HG02588 (cell line): ENCODE measurements around the gene POLR1D.
"Not testable (repeated sequence)": the region's sequence is repeated elsewhere in the genome, so short reads cannot be mapped to it uniquely, and the experiment has no call there.

Experiments
- ATAC-seq: cut with Tn5 transposase; IDR thresholded peaks from one replicate; pipeline ENCODE4 v1.9.1; 2021; ENCODE audit warnings: mild to moderate bottlenecking, moderate library complexity; ENCODE audit not compliant: unreplicated experiment

Gene POLR1D

DNA sequence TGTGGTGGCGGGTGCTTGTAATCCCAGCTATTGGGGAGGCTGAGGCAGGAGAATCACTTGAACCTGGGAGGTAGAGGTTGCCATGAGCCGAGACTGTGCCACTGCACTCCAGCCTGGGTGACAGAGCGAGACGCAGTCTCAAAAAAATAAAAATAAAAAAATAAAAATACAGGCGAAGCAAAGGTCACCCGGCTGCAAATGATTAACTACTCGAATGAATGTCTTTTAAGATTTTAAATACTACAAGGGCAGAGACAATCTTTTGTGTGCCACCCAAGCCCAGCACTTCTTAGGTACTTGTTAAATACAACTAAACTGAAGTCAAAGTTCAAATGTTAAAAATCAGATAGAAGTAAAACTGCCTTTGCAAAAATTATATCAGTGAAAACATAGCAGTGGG is 8.1 kb upstream of the POLR1D start:
- no peak for ATAC-seq

DNA sequence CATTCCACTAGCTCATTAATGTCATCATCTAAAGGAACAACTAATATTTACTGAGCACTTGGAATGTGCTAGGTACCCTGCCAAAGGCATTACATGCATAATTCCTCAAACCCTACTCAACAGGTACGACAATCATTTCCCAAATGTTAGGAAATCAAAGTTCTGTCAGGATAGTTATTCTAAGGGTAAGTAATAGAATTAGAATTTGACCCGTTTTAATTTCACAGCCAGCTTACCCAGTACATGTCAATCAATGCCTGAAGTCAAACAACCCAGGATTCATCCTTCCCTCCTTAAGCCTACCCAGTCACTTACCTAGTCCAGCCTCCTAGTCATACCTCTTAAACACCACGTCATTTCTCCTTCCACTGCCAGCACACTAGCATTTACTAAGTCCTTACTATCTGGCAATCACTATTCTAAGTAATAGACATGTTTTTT is 3.8 kb upstream of the POLR1D start:
- no peak for ATAC-seq

DNA sequence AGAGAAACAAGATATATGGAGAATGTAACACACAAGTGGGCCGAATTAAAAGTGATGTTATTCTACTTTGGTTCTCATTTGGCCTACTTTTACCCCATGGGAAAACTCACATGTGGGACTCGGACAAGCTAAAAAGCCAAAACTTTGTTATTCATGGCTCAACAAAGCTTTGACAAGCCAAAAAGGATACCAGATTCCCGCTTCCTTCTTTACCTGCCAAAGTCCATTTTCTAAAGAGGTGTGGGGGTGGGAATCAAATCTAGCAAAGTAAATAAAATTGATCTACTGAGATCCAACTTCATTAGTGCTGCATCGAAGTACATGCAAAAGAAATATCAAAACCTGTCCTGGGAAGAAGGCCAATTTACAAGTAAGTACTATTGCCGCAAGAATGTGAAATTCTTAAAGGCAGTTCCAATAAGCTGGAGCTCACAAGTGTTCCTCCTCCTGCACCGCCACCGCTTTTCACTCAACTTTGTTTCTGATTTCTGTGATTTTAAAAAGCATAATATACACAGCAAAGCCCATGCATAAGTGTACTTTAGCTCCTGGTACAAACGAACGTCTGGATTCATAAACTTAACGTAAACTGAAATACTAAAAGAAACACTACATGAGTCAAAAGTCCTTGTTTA is 2.5 kb upstream of the POLR1D start:
- no peak for ATAC-seq

DNA sequence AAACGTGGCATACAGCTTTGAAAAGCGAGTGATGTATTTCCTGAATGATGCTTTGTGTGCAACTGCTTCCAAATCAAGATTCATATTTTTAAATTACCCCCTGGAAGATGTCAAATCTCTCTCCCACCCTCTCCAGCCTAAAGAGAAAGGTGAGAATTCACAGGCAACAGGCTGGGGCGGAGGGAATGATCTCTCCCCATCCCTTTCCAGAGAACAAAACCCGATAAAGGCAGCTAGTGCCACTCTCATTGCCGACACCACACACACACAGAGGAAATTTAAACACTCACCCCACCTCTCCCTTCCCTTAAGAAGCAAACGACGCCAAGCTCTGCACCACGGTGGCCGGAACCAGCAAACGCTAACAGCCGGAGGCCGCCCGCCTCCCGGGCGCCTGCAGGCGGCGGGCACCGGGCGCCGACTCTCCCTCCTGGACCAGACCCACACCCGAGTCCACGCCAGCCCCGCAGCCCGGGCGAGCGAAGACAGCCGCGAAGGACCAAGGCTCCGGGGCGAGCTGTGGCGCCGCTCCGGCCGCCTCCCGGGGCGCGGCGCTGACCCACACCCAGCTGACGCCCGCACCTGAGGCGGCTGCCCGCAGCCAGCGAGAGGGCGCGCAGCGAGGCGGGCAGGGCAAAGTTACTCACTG is 1.8 kb upstream of the POLR1D start:
- ATAC-seq, result peak; percentile 29

DNA sequence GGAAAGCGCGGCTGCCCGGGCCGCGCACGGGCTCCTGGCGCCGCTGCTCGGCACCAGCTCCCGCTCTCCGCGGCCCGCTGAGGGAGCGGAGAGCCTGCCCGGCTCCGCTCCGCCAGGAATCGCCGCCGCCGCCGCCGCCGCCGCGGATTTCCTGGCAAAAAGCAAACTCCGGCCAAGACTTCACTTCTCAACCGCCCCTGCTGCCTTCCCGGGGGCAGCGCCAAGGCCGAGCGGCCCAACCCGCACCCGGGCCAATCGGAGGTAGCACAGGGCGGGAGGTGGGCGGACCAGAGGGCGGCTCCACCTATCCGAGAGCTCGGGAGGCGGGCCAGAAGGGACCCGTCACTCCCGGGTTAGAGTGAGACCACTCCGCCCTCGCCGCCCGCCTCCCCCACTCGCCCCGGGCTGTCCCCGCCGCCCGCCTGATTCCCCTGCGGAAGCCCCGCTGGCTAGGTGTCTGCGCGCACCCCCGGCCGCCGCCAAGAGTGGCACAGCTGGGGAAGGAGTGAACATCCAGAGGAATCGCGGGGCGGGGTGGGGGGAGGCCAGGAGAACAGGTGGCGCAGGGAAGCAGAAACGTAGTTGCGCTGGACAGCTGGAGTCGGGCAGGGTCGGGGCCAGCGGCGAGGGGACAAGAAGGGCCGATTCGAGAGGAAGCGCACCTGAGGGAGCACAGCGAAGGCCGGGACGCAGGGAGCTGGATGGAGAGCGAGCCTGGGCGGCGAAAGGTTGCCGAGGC is 1.1 kb upstream of the POLR1D start, which contains the start of gene LNX2:
TSS of gene LNX2 (minus strand) at position 153 of the 739 bp plus-strand sequence. CDS start 38,826 bp downstream, outside the sequence.
- peak; percentile 87 for ATAC-seq

DNA sequence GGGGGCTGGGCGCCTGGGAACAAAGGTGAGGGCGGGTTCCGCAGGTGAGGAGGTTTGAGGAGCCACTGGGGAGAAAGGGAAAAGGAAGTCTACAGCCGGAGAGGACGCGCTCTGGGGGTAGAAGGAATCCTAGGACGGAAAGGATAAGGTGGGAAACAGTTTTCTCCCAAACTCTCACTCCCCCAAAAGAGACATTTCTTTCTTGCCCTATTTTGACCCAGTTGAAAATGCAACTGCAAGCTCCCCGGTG is 651 bp upstream of the POLR1D start:
- no peak for ATAC-seq

DNA sequence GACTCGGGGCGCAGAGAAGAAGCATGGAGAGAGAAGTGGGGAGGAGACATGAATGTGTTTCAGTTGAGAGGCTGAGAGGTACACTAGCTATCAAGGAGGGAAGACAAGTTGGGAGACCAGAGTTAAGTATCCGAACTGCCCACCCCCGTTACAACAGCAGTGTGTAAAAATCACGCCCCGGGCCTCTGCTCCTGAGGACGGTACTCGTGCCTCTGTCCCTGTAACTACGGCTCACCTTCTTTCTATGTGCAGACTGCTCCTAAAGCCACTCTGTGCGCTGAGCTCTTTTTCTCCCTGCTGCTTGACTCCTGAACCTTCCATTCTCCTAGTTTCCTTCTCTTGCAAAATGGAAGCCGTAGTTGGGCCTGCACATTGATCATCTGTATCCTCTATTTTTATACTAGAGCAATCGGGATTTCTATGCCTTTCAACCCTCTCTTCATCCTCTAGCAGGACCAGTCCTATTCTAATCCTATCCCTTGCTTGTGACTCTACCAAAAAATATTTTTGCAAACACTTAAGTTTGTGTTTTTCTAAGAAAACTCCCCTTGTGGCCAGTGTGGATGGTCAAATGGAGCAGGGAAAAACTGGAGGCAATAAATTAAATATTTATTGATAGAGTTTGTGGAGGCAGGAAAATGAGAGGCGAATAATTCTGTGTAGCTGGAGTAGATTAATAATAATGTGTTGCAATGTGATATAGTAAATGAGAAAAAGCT is 569 bp downstream of the POLR1D start:
- ATAC-seq, result no peak

DNA sequence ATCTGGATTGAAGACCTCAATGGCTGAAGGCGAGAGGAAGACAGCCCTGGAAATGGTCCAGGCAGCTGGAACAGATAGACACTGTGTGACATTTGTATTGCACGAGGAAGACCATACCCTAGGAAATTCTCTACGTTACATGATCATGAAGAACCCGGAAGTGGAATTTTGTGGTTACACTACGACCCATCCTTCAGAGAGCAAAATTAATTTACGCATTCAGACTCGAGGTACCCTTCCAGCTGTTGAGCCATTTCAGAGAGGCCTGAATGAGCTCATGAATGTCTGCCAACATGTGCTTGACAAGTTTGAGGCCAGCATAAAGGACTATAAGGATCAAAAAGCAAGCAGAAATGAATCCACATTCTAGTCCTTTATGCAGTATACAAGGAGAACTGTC is 1.2 kb downstream of the POLR1D start:
- ATAC-seq, result no peak

DNA sequence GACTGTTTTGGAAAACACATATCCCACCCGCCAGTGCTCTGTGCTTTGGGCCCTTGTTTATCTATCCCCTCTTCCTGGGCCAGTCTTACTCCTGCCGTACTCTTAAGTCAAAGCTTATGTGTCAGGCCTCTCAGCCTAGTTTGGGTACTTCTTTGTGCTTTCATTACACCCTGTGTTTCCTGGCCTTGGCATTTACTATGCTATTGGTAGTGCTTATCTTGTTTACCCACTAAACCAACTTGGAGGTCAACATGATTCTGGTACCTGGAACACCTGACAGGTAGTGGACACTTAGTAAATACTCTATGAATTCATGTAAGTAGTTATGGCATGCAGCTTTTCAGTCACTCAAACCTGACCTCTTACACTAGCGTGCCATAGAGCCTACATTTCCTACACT is 2.4 kb downstream of the POLR1D start:
- no peak for ATAC-seq

DNA sequence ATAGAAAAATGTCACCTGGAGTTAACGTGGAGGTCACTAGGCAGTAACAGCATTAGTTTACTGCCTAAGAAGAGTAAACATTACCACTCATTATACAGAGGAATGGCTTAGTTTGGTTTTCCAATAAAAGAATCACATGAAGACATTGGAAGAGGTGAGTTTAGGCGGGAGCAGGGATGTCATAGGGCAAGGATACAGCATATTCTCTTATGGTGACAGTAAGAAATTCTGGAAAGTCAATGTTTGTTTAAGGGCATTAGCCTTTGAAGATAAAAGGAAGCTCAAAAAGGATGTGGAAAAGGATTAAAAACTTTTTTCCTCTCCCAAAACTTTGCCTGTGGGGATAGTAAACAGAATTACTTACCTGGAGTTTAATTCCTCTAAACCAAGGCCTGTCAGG is 4.1 kb downstream of the POLR1D start:
- ATAC-seq, result no peak

DNA sequence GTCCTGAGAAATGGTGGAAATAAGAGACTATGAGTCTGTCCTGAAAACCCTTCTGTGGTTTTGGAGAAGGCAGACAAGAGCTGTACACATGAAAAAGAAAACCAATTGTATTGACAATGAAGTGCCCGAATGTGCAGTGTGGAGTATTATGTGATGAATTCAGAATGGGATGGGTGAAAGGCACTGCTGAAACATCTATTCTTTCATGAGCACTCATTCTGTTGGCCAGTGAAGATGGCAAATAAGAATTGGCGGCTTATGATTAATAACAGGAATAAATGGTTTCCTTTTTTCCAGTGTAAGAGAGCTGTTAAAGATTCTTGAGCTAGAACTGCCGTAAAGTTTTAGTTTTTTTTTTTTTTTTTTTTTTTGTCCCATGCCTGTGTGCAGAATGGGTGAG is 5.7 kb downstream of the POLR1D start:
- no peak for ATAC-seq

DNA sequence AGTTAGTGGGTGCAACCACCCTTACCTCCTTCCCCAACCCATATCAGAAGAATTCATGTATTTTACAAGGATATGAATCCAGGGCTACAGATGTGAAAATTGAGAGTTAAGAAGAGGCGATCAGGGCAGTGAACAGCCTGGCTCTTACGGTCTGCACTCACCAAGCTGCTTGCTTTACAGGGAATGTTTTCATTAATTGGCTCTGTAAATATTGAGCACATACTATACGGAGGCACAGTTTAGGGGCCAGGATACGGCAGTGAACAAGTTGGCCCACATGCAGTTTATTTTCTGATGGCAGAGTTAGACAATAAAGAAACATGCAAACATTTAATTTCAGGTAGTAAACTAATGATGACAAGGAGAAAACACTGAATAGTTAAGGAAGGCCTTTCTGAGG is 6.4 kb downstream of the POLR1D start:
- ATAC-seq, result no peak

DNA sequence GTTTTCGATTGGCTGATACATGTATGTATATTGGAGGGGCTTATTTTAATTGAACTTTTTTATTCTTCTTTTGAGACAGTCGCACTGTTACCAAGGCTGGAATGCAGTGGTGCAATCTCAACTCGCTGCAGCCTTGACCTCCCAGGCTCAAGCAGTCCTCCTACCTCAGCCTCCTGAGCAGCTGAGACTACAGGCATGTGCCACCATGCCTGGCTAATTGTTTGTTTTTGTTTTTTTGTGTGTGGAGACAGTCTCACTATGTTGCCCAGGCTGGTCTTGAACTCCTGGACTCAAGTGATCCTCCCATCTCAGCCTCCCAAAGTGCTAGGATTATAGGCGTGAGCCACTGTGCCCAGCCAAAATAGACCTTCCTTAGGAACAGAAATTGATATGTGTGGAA is 7.1 kb downstream of the POLR1D start:
- ATAC-seq, result not testable (repeated sequence)

DNA sequence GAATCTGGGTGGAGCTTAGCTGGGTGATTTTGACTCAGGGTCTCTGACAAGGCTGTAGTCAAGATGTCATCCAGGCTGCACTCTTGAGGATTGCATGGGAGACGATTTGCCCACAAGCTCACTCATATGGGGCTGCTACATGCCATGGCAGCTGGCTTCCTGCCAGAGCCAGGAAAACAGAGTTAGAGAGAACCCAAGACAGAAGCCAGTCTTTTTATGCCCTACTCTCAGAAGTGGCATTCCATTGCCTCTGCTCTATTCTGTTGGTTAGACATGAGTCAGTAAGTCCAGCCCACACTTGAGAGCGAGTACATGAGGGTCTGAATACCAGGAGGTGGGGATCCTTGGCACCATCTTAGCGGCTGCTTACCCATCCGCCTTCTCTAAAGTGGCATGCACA is 9.5 kb downstream of the POLR1D start:
- no peak for ATAC-seq

DNA sequence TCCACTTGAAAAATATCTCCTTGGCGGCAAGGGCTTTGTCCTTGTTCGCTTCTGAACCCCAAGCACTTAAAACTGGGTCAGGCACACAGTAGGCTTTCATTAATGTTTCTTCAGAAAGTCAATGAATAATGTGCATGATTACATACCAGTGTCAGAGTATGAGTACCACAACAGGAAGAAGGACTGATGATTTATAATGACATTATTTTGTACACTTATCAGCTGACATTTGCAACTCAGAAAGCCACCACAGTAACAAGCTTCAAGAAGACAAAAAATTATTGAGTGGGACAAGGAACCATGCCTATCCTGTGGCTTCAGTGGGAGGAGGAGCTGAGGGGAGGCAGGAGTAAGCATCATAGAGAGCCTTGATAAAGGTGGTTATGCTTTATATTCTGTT is 10.0 kb downstream of the POLR1D start:
- no peak for ATAC-seq

DNA sequence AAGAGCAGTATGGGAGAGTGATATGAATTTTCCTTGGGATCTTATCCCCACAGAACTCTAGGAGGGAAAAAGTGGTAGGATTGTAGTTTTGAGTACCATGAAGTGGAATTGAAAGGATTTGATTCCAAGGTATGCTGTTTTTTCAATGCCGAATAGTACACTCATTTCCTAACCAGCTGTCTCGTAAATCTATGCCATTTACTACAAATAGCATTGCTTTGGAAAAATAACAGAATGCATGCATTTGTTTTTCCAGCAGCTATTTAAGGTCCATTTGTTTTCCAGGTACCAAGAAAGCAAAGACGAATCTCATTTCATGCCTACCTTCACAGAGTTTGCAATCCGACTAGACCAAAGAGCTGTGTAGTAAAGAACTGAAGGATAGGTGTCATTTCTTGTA is 10.5 kb downstream of the POLR1D start:
- ATAC-seq, result no peak

DNA sequence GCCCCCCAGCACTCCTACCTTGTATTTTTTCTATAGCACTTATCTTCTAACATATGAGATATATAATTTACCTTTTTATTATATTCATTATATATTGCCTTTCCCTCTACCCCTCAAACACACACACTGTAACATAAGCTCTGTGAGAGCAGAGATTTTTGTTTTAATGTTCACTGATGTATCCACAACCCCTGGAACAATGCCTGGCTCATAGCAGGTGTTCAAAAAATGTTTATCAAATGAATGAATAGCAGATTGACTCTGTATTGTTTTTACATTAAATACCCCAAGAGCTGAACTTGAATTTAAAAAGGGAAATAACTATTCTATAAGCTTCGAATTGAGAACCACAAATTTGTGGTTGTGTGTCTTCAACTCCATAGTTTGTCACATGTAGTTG is 11.0 kb downstream of the POLR1D start:
- no peak for ATAC-seq

DNA sequence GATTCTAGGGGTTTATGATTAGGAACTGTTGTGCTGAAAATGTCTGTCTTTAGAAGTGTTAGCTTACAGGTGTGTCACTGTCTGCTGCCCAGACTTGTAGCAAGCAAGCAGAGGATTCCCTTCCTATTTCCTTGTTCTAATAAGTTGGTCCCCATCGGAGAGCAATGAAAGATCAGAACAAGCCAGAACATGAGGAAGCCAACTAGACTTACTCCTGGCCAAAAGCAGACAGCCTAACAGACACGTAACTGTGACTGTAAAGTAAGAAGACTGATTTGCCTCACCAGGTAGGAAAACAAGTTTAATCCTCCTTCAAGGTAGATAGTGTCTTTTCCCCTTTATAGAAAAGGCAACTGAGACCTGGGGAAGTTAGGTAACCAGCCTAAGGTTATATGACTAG is 12.5 kb downstream of the POLR1D start:
- ATAC-seq, result no peak

DNA sequence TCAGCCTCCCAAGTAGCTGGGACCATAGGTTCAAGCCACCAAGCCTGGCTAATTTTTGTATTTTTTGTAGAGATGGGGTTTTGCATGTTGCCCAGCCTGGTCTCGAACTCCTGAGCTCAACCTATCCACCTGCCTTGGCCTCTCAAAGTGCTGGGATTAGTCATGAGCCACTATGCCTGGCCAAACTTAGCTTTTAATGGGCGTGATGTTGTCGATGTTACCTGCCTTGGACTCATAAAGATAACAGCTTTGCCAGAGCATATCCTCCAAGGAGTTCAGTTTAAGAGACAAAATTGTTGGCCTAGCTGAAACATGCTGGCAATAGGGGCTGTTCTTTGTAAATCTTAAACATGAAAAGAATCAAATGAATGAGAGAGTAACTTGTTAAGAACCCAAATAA is 13.1 kb downstream of the POLR1D start:
- ATAC-seq, result no peak

DNA sequence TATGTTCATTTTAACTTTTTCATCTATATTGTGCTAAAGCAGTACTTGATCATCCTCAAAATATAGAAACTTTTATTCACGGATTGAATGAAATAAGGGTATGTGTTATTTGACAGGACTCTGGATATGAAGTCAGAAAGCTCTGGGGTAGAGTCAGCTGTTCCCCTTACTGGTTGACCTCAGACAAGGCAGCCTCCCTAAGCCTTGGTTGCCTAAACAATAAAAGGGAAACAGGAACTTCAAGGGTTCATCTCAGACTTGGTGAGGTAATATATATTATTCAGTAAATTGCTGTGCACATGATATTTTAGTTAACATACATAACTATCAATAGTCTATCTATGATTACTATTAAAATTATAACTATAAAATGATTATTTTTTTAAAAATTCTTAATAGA is 13.6 kb downstream of the POLR1D start:
- no peak for ATAC-seq

DNA sequence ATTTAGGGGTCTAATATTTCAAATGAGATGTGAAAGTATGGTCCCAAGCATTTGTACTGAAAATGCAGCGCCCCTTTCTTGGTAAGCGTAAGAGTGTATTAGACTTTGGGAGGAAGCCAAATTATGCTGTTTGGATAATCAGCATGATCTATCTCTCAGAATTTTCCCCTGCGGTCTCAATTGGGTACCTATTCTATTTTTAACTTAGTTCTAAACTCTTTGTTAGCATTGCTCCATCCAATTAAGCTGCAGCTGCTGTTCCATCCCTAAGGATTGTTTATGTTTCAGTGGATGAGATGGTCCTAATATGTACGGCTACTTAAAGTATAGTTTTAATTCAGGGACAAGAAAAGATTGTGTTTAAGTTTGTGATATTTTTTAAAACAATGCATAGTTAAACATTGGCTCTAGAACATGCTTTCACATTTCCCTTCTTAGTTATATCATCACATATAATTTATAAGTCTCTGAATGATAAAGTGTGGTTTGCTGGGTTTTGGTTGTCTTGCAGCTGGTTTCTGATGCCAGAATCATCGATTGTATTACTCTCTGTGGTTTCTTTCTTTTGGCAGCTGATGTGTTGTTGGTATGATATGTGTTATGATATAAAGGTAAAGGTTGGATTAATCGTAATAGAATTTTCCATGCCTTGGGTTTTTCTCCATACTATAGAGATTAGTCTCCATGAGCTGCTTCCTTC is 15.0 kb downstream of the POLR1D start:
- ATAC-seq, result no peak
